Uterus (tissue), 2 donors: ENCODE measurements around the gene DNAAF1.
"Not testable (repeated sequence)": the region's sequence is repeated elsewhere in the genome, so short reads cannot be mapped to it uniquely, and the experiment has no call there.

ENCODE experiments used
- POLR2A ChIP-seq, 2 donors: fragments of 450-650 bp; IDR thresholded peaks; one replicate each; pipeline ENCODE4 v1.6.1; 2016; ENCODE audit warnings: antibody characterized with exemption in 2 of 2, mild to moderate bottlenecking in 1 of 2, moderate library complexity in 1 of 2
- TF ChIP-seq, protein P1 (sequence below), 4 experiments: fragments of 200-600 bp in 2 of 4; fragments of 450-650 bp in 2 of 4; sonication (generic) in 2 of 4; IDR thresholded peaks; one replicate each; pipeline ENCODE4 v1.5.1; 2016 to 2019; ENCODE audit warnings: antibody characterized with exemption in 4 of 4, mild to moderate bottlenecking in 2 of 4, moderate library complexity in 1 of 4

DNA sequence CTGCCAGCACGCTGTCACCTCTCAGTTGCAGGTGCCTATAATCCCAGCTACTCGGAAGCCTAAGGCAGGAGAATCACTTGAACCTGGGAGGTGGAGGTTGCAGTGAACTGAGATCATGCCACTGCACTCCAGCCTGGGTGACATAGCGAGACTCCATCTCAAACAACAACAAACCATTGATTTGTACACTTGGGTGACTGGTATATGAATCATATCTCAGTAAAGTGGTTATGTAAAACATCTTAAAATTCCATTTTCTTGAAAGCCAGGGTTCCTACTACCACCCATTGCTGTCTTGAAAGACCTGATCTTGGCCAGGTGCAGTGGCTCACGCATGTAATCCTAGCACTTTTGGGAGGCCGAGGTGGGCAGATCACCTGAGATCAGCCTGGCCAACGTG, 60.0 kb downstream of the DNAAF1 start:
- TF ChIP-seq, protein P1, sequence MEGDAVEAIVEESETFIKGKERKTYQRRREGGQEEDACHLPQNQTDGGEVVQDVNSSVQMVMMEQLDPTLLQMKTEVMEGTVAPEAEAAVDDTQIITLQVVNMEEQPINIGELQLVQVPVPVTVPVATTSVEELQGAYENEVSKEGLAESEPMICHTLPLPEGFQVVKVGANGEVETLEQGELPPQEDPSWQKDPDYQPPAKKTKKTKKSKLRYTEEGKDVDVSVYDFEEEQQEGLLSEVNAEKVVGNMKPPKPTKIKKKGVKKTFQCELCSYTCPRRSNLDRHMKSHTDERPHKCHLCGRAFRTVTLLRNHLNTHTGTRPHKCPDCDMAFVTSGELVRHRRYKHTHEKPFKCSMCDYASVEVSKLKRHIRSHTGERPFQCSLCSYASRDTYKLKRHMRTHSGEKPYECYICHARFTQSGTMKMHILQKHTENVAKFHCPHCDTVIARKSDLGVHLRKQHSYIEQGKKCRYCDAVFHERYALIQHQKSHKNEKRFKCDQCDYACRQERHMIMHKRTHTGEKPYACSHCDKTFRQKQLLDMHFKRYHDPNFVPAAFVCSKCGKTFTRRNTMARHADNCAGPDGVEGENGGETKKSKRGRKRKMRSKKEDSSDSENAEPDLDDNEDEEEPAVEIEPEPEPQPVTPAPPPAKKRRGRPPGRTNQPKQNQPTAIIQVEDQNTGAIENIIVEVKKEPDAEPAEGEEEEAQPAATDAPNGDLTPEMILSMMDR (IDR thresholded peaks at IDR 0.05) = not testable (repeated sequence)
- not testable (repeated sequence) for TF ChIP-seq POLR2A (IDR thresholded peaks at IDR 0.05)
